GM19397 (cell line): ENCODE data around the gene WIZ.

ENCODE experiments used
- ATAC-seq: cut with Tn5 transposase; IDR thresholded peaks from one replicate; pipeline ENCODE4 v1.9.1; 2021; ENCODE audit warnings: mild to moderate bottlenecking, moderate library complexity; ENCODE audit not compliant: unreplicated experiment

The WIZ gene

DNA sequence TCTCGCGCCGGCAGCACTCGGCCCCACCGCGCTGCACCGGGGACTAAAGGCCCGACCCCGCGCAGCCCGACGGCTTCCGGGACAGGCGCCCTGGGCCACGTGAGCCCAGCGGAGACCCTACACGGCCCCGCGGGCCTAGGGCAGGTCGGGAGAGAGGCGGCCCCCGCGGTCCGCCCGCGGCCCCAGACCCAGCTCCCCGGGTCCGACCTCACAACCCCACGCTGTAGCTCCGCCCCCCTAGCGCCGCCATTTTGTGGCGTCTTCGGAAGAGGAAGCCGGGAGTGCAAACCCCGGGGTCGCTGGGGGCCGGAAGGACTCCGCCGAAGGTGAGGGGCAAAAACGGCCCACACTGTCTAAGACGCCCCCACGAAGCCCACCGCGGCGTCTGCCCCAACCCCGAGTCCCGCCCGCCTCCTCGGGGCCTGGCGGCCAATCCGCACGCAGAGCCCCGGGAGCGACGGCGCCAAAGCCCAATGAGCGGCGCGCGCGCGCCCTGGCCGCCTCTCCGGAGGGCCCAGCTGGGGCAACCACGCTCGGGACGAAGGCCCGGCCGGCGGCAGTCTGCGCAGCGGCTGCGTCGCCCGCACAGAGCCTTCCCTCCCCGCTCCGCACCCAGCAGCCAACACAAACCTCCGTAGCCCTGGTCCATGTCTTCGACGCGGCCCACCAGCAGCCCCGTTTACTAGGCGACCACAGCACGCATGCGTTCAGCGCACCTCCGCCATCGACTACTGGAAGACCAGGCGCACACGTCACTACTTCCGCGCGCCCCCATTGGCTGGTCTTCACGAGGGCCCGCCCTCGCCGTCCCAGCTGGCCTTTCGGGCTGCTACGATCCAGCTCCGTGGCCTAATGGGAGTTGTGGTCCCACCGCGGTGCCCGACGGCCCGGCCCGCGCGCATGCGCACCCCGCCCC lies 70.4 kb downstream of the WIZ start, which contains the start of gene AKAP8:
AKAP8 (minus strand) TSS at position 705 of the 916 bp plus-strand sequence; CDS start at position 649, 56 bp downstream.
- peak; percentile 80 for ATAC-seq

DNA sequence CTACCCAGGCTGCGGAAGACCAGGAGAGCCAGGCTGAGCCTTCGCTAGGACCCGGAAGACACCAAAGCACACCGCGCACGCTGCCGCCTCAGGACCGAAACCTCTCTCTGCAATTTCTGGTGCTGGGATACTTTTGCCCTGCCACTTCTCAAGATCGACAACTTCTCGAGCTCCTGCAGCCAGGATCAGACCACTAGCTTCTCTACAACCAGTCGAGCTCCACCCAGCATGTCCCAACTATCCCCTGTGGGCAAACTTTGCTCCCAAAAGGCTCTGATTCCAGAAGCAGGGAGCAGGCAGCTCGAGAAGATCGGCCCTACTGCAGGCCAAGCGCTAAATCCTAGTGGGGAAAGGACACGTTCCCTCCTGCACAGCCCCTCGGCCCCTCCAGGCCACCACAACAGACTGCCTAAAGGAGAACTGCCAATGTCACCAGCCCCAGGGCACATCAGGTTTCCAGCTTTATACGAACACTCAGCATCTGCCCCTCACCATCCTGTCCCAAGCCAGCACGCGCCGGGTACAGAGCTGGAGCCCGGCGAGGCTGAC lies 71.1 kb downstream of the WIZ start:
- no peak for ATAC-seq

DNA sequence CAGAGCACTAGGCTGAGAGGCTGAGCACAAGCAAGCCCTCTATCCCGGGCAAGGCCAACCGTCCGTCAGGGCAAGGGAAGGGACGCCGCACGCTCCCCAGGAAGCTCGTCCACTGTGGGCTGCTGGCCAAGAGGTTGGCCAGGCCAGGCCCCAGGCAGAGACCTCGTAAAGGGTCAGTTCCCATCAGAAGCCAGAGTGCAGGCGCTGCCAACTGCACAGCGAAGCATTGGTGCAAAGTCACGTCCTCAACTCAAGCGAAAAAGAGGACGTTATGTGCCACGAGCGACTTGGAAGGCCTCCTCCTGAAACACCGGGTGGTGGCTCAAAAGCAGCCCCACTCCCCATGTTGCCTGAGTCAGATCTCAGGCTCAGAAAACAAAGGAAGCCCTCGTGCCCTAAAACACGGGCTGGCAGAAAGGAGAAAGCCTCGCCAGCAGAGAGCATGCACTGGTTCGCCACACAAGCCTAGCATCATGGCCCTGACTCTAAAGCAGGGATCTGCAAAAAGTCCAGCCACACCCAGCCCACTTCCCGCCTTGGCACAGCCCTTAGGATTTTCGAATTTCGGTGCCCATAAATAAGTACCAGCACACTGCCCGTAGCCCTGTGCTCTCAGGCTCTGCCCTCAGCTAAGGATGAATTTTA lies 74.8 kb downstream of the WIZ start:
- ATAC-seq = no peak

DNA sequence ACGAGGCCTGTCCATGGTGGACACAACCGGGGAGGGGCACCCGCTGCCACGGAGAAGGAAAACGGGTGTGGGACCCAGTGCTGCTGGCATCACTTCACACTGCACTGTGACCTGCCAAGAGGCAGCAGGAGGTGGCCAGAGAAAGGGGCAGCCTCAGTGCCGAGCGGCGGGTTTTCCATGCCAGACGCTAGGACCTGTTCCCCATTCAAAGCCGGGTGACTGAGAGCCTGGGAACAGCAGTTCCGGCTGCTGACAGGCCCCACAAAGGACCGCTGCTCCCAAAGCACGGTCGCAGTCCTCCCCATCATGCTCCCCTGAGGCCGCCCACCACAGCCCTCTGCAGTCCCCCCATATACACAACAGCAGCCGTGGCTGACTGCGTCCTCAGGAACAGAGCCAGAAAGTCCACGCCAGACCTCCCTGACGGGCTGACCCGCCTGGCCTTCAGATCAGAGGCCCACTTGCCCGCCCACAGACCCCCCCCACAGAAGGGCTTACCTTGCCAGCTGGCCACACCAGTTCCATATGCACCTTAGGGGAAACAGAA lies 75.6 kb downstream of the WIZ start:
- ATAC-seq = no peak

DNA sequence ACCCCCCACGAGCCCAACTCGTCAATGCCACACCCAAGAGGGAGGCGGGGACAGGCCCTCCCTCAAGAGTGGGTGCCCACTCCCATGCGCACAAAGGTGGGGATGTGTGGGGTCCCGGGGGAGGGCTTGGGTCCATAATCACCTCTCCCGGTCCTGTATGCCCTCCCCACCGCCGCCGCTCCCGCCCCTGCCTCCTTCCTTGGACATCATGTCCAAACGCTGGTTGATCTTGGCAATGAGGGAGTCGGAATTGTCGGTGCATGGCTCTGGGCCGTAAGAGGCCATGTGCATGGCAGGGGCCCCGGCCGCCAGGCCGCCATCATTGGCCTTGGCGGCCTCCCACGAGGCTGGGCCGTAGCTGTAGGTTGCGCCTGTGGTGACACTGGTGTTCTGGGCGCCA lies 76.1 kb downstream of the WIZ start:
- no peak for ATAC-seq

DNA sequence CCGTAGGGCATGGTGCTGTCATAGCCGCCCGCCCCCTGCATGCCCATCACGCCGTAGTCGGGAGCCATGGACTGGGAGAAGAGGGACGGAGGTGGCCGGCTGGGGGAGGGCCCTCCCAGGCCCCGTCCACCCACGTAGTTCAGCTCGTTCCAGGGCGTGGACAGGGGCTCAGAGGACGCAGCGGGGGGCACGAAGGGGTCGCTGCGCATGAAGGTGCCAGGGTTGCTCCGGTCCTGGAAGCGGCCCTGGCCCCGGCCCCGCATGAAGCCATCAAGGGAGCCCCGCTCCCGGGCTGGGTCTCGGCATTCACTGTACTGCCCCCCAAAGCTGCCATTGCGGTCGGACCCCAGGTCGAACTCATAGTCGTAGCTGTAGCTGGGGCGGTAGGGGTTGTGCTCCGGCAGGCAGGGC lies 76.9 kb downstream of the WIZ start:
- ATAC-seq = no peak

DNA sequence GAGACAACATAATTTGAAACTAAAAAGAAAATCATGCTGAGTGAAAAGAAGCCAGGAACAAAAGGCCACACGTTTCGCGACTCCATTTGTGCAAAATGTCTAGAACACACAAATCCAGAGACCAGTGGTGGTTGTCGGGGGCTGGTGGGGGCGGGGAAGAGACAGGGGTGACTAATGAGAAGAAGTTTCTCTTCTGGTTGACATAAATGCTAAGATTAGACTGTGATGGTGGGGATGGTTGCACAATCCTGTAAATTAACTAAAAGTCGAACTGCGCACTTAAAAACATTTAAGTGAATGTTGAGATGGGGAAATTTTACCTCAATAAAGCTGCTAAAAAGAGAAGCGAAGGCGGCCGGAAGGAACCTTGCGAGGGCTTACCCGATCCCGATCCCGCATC lies 77.3 kb downstream of the WIZ start:
- ATAC-seq = no peak

DNA sequence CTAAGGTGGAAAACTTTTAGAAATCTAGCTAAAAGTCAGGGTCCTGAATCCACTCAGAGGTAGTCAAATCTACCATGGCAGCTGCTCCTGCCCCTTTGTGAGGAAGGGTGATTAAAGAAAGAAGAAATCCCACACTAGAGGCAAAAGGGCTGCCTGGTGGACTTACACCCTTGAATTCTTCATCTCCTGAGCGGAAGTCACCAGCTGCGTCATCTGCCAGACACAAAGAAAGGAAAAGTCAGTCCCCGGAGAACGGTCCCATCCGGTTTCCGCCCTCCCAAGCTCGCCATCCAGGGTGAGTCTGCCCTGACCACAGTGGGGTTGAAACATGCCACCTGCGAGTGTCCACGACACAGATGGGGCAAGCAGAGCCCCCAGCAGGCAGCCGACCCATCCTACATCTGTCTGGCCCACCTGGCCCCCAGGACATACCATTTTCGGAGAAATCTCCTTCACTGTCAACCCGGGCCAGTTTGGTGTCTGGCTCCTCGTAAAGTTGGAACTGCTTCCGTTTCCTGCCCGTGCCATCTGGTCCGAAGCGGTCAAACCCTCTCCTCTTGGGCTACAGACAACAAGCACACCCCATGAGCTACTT lies 77.9 kb downstream of the WIZ start:
- ATAC-seq = no peak

DNA sequence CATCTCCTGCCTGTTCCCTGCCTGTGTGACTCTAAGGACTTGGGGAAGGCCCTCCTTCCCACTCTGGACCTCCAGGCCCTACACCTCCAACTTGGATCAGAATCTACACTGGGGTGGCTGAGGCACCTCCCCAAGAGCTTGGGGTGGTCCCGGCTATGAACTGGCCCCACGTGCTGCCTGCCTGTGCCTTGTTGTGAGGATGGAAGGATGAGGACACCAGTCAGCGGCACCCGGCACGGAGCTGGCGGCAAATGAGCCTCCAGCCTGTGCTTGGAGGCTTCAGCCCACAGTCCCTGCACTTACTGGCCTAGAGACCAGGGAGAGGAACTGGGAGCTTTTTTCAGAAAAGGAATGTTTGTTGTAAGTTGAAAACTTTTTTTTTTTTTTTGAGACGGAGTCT lies 78.6 kb downstream of the WIZ start:
- ATAC-seq = no peak
